SIG-M5 (cell line): ENCODE measurements around the gene CDC40.
"Not testable (repeated sequence)": the region's sequence is repeated elsewhere in the genome, so short reads cannot be mapped to it uniquely, and the experiment has no call there.

Experiments used
- DNase-seq: peaks from one replicate; lab custom pipeline; 2025; lab: John Stamatoyannopoulos, UW

CDC40 gene

DNA sequence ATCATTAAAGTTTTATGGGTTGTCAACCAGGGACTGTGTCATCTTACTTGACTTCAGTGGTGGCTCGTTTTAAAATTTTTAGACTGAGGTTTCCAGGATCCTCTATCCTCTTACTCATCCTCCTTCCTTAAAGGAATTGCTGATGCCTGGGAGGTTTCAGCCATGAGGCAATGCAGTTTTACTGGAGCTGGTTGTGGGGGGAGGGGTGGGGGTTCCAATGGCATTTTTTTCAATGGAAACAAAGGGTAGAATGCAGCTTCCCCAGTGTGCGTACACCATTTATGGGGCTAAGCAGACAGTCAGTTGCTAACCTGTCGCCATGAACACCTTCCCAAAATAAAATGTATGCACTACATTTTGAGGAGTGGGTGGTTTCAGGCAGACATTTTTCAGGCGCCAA is 89.9 kb downstream of the CDC40 start:
- DNase-seq, result no peak

DNA sequence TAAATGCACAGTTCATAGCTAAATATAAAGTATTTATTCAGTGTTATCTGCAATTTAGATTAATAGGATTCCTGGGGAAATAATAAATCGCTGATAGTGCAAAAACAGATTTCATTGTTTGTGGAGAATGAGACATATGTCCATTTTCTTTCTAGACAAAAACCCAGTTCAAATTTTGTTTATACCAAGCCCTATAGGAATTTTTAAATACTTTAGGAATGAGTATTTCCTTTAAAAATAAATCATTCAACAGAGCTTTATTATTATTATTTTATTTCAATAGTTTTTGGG is 91.5 kb downstream of the CDC40 start:
- no peak for DNase-seq

GRCh38 chr6:110272781-110273180 is 92.6 kb downstream of the CDC40 start:
- not testable (repeated sequence) for DNase-seq

- no peak for DNase-seq
Observed at GRCh38 chr6:110277100-110277665, 97.0 kb downstream of the CDC40 start.
